GM12878 (cell line): ENCODE results near the gene ANP32E. TPM values are rescaled to one million over a fixed set of nuclear protein-coding genes. Genes with fewer than 3 reads are reported as not detected.
A peak's percentile ranks its signal among the peaks of the same experiment; 100 is the strongest.

Experiments used
- BCL11A ChIP-seq: IDR thresholded peaks from 2 replicates; pipeline ENCODE4 v1.6.1; 2011; ENCODE audit warnings: low read depth, low read length
- CEBPZ ChIP-seq: fragments of 150-350 bp; IDR thresholded peaks from 2 replicates; pipeline ENCODE4 v1.6.1; 2016; ENCODE audit warnings: low read depth, low read length
- CHD1 ChIP-seq: IDR thresholded peaks from 2 replicates; pipeline ENCODE4 v1.6.1; 2012; ENCODE audit warnings: low read depth, low read length, improper control_type of control experiment
- CREB1 ChIP-seq: IDR thresholded peaks from 2 replicates; pipeline ENCODE4 v1.6.1; 2012; ENCODE audit warnings: low read depth, mild to moderate bottlenecking, inconsistent platforms
- CTCF ChIP-seq, 3 experiments: IDR thresholded peaks in 2 of 3; conservative IDR thresholded peaks in 1 of 3; 2 replicates each; pipeline ENCODE4 v1.5.1; 2011; ENCODE audit warnings: low read depth in 3 of 3, low read length in 3 of 3, mild to moderate bottlenecking in 3 of 3, control low read depth in 2 of 3, moderate library complexity in 2 of 3, inconsistent platforms in 1 of 3, mixed read lengths in 1 of 3; ENCODE audit not compliant: control insufficient read depth in 2 of 3, insufficient read depth in 1 of 3; ENCODE audit errors: extremely low read depth in 1 of 3
- E2F4 ChIP-seq: IDR thresholded peaks from 2 replicates; pipeline ENCODE4 v1.6.1; 2012; ENCODE audit warnings: low read depth, low read length, improper control_type of control experiment
- FOXK2 ChIP-seq: fragments of 450-650 bp; IDR thresholded peaks from 2 replicates; pipeline ENCODE4 v1.6.1; 2017; ENCODE audit warnings: mild to moderate bottlenecking, moderate library complexity
- MAX ChIP-seq: IDR thresholded peaks from 2 replicates; pipeline ENCODE4 v1.6.1; 2012; ENCODE audit warnings: low read depth, low read length, improper control_type of control experiment
- MEF2B ChIP-seq: fragments of 450-650 bp; IDR thresholded peaks from 2 replicates; pipeline ENCODE4 v1.6.1; 2018; ENCODE audit warnings: mild to moderate bottlenecking, moderate library complexity; ENCODE audit not compliant: partially characterized antibody, poor library complexity, severe bottlenecking
- MXI1 ChIP-seq: fragments of 150-350 bp; IDR thresholded peaks from 2 replicates; pipeline ENCODE4 v1.6.1; 2011; ENCODE audit warnings: low read depth, mild to moderate bottlenecking, inconsistent platforms, low read length, improper control_type of control experiment
- NFXL1 ChIP-seq: fragments of 450-650 bp; IDR thresholded peaks from 2 replicates; pipeline ENCODE4 v1.6.1; 2017; ENCODE audit warnings: antibody characterized with exemption, mild to moderate bottlenecking, borderline replicate concordance
- PBX3 ChIP-seq: IDR thresholded peaks from 2 replicates; pipeline ENCODE4 v1.6.1; 2011; ENCODE audit warnings: mild to moderate bottlenecking, low read depth, low read length, moderate library complexity; ENCODE audit not compliant: insufficient replicate concordance
- SP1 ChIP-seq: IDR thresholded peaks from one replicate; pipeline ENCODE4 v1.6.1; 2011; ENCODE audit warnings: low read depth, low read length
- USF2 ChIP-seq: IDR thresholded peaks from 2 replicates; pipeline ENCODE4 v1.6.1; 2011; ENCODE audit warnings: low read depth, low read length, improper control_type of control experiment, borderline replicate concordance
- ZBTB11 ChIP-seq: fragments of 450-650 bp; formaldehyde crosslinking; IDR thresholded peaks from 2 replicates; pipeline ENCODE4 v1.5.0; 2022; ENCODE audit warnings: mild to moderate bottlenecking, missing genetic modification characterization
- polyA plus RNA-seq, 11 experiments: library from polyadenylated mRNA; depleted of rRNA in 4 of 11; unstranded in 6 of 11; stranded (reverse) in 5 of 11; fragments of >200 nt; fragmentation: Nextera tagmentation in 4 of 11; fragmentation: Illumina TruSeq in 1 of 11; extraction: Ambion mirVana in 4 of 11; extraction: Trizol in 1 of 11; gene quantifications; 1 replicate in 1 of 11; 2 replicates in 10 of 11; pipeline versions ENCODE4 v1.2.1 to v1.2.3, GENCODE V29; 2011 to 2016; ENCODE audit warnings: inconsistent platforms in 2 of 11, missing spikeins in 2 of 11, low read depth in 1 of 11
- total RNA-seq, 4 experiments: library from RNA; depleted of rRNA in 3 of 4; stranded (reverse); fragments of >200 nt in 3 of 4; fragmentation: Illumina TruSeq in 1 of 4; extraction: Trizol in 1 of 4; gene quantifications; 2 replicates each; pipeline versions ENCODE4 v1.2.1 to v1.2.3, GENCODE V29; 2013 to 2021

Gene ANP32E
- total and polyA plus RNA-seq, 10 of the 15 experiments (the other 5 are each of a cell fraction or from before 2014, with no cell fraction given) = 59.2 to 250 (median 121) TPM

GRCh38 chr1:150213170-150214098, 22.5 kb downstream of the ANP32E start (continued):
- TF ChIP-seq CREB1 = peak; percentile 21; the same call in 1 of the 2 replicates
- TF ChIP-seq MAX = peak; percentile 78
- no peak for TF ChIP-seq FOXK2
- TF ChIP-seq MEF2B = no peak
- TF ChIP-seq BCL11A = no peak
- TF ChIP-seq PBX3 = no peak
- TF ChIP-seq ZBTB11 = no peak
- peak; percentile 16 to 27 (median 22); a peak in 3 of 6 replicates for TF ChIP-seq CTCF (IDR thresholded peaks at IDR 0.05 in 2 of 3, conservative IDR thresholded peaks at IDR 0.05 in 1 of 3; ENCODE audit: control insufficient read depth in 2 of 3, extremely low read depth in 1 of 3, insufficient read depth in 1 of 3, low read depth in 3 of 3, low read length in 3 of 3)
- peak; percentile 81 for TF ChIP-seq E2F4
- TF ChIP-seq USF2 = peak; percentile 81
- TF ChIP-seq CEBPZ = no peak
- peak; percentile 50 for TF ChIP-seq SP1
- TF ChIP-seq NFXL1 = no peak
- TF ChIP-seq CHD1 = no peak
- 0 out of 2 replicates have a peak, but pooled peaks have one; percentile 42 for TF ChIP-seq MXI1
